SK-N-SH (cell line): ENCODE measurements around the gene SLC16A10. TPM values are rescaled to one million over a fixed set of nuclear protein-coding genes. Genes with fewer than 3 reads are reported as not detected.

Experiments used
- CTCF ChIA-PET: fragments of 300-600, 350-600 bp; formaldehyde crosslinking; extraction: SDS; loops from one replicate; lab custom pipeline; 2021; lab: Yijun Ruan, JAX
- POLR2A ChIA-PET: fragments of 350-600 bp; sonication (Branson Sonifier 250); formaldehyde crosslinking; extraction: SDS; loops from one replicate; lab custom pipeline; 2020; ENCODE audit warnings: antibody characterized with exemption, inconsistent platforms; lab: Yijun Ruan, JAX
- DNase-seq: peaks from one replicate; pipeline ENCODE4 v3.0.0; 2012
- H2AFZ ChIP-seq: fragments of 200-600 bp; sonication (generic); 2 replicates; pipeline ENCODE4 v1.8.1; 2016; ENCODE audit warnings: antibody characterized with exemption, mild to moderate bottlenecking, low read depth
- H3F3A ChIP-seq: fragments of 200-600 bp; sonication (generic); replicated peaks from 2 replicates; pipeline ENCODE3; 2016; ENCODE audit warnings: antibody characterized with exemption, mild to moderate bottlenecking; ENCODE audit not compliant: insufficient read depth
- H3K27ac ChIP-seq, 2 experiments: fragments of 200-500 bp in 1 of 2; fragments of 200-600 bp in 1 of 2; sonication (Bioruptor generic) in 1 of 2; sonication (generic), shearing (Covaris generic) in 1 of 2; 2 replicates each; pipeline versions ENCODE4 v1.5.1 to v1.6.1; 2014 to 2016; ENCODE audit warnings: low read depth in 2 of 2, inconsistent platforms in 1 of 2, low read length in 1 of 2, mild to moderate bottlenecking in 1 of 2, mixed read lengths in 1 of 2
- H3K27me3 ChIP-seq: fragments of 200-600 bp; sonication (generic), shearing (Covaris generic); 2 replicates; pipeline ENCODE4 v1.6.1; 2016; ENCODE audit warnings: mixed run types; ENCODE audit not compliant: insufficient read depth
- H3K36me3 ChIP-seq, 2 experiments: fragments of 200-500 bp in 1 of 2; fragments of 200-600 bp in 1 of 2; sonication (Bioruptor generic) in 1 of 2; sonication (generic) in 1 of 2; replicated peaks in 1 of 2; 2 replicates each; pipeline versions ENCODE3 to v1.5.1; 2014 to 2016; ENCODE audit warnings: low read length in 1 of 2, mild to moderate bottlenecking in 1 of 2; ENCODE audit not compliant: insufficient read depth in 2 of 2, control insufficient read depth in 1 of 2
- H3K4me1 ChIP-seq, 2 experiments: fragments of 200-500 bp in 1 of 2; fragments of 200-600 bp in 1 of 2; sonication (Bioruptor generic) in 1 of 2; sonication (generic), shearing (Covaris generic) in 1 of 2; 2 replicates each; pipeline versions ENCODE4 v1.5.1 to v1.6.1; 2014 to 2016; ENCODE audit warnings: low read depth in 1 of 2, low read length in 1 of 2, mixed run types in 1 of 2; ENCODE audit not compliant: insufficient read depth in 2 of 2, control insufficient read depth in 1 of 2
- H3K4me2 ChIP-seq: fragments of 200-600 bp; sonication (generic), shearing (Covaris generic); 2 replicates; pipeline ENCODE4 v1.6.1; 2017; ENCODE audit warnings: mixed run types
- H3K4me3 ChIP-seq, 2 experiments: fragments of 200-500 bp in 1 of 2; fragments of 200-600 bp in 1 of 2; sonication (Bioruptor generic) in 1 of 2; sonication (generic), shearing (Covaris generic) in 1 of 2; 2 replicates each; pipeline versions ENCODE4 v1.5.1 to v1.8.1; 2014 to 2016; ENCODE audit warnings: low read depth in 2 of 2, inconsistent platforms in 1 of 2, low read length in 1 of 2, mild to moderate bottlenecking in 1 of 2, mixed read lengths in 1 of 2, moderate library complexity in 1 of 2
- H3K79me2 ChIP-seq: fragments of 200-600 bp; sonication (generic); 2 replicates; pipeline ENCODE4 v1.8.1; 2017; ENCODE audit warnings: mild to moderate bottlenecking; ENCODE audit not compliant: insufficient read depth
- H3K9ac ChIP-seq: fragments of 200-600 bp; sonication (generic); 2 replicates; pipeline ENCODE4 v1.6.1; 2017; ENCODE audit warnings: mixed run types
- H3K9me2 ChIP-seq: fragments of 200-600 bp; sonication (generic); 2 replicates; pipeline ENCODE4 v1.6.1; 2017; ENCODE audit warnings: mixed run types
- H3K9me3 ChIP-seq: fragments of 200-600 bp; sonication (generic); 2 replicates; pipeline ENCODE4 v1.6.1; 2017; ENCODE audit warnings: mixed run types, mild to moderate bottlenecking, moderate library complexity
- H4K20me1 ChIP-seq: fragments of 200-600 bp; sonication (generic); 2 replicates; pipeline ENCODE4 v1.6.1; 2017; ENCODE audit warnings: mild to moderate bottlenecking, mixed run types; ENCODE audit not compliant: insufficient read depth
- ELF1 ChIP-seq: IDR thresholded peaks from 2 replicates; pipeline ENCODE4 v1.4.0; 2012
- EP300 ChIP-seq, 2 experiments: IDR thresholded peaks; 2 replicates each; pipeline versions ENCODE4 v1.4.0 to v1.6.1; 2012; ENCODE audit warnings: borderline replicate concordance in 1 of 2, low read depth in 1 of 2, low read length in 1 of 2
- EZH2phosphoT487 ChIP-seq: fragments of 200-600 bp; sonication (generic); IDR thresholded peaks from 2 replicates; pipeline ENCODE4 v1.6.1; 2017; ENCODE audit warnings: low read depth, mixed run types, mild to moderate bottlenecking, antibody characterized with exemption, moderate library complexity, borderline replicate concordance
- FOSL2 ChIP-seq: IDR thresholded peaks from 2 replicates; pipeline ENCODE4 v1.4.0; 2012; ENCODE audit warnings: low read depth, mild to moderate bottlenecking, moderate library complexity, borderline replicate concordance
- JUND ChIP-seq: IDR thresholded peaks from 2 replicates; pipeline ENCODE4 v1.4.0; 2012
- MEF2A ChIP-seq: IDR thresholded peaks from 2 replicates; pipeline ENCODE4 v1.4.0; 2012; ENCODE audit warnings: low read depth, borderline replicate concordance
- RAD21 ChIP-seq: IDR thresholded peaks from 2 replicates; pipeline ENCODE4 v1.6.1; 2012; ENCODE audit warnings: mild to moderate bottlenecking, low read length
- RCOR1 ChIP-seq: fragments of 150-350 bp; IDR thresholded peaks from 2 replicates; pipeline ENCODE4 v1.6.1; 2017; ENCODE audit warnings: antibody characterized with exemption, low read length
- SMC3 ChIP-seq: IDR thresholded peaks from 2 replicates; pipeline ENCODE4 v1.6.1; 2012; ENCODE audit warnings: low read depth, low read length, improper control_type of control experiment
- TAF1 ChIP-seq: IDR thresholded peaks from 2 replicates; pipeline ENCODE4 v1.6.1; 2012; ENCODE audit warnings: low read depth, mild to moderate bottlenecking, low read length, moderate library complexity, borderline replicate concordance
- TCF12 ChIP-seq: IDR thresholded peaks from 2 replicates; pipeline ENCODE4 v1.4.0; 2012
- YY1 ChIP-seq: IDR thresholded peaks from 2 replicates; pipeline ENCODE4 v1.4.0; 2012; ENCODE audit warnings: low read depth, mild to moderate bottlenecking
- WGBS: methylation state at CpG from one replicate; pipeline ENCODE4 v1.1.6; 2017; ENCODE audit warnings: low lambda C conversion rate; 5-methylcytosine and 5-hydroxymethylcytosine counted together
- polyA plus RNA-seq, 3 experiments: library from polyadenylated mRNA; depleted of rRNA; stranded (reverse); fragments of >200 nt; gene quantifications; 2 replicates each; pipeline ENCODE4 v1.2.3, GENCODE V29; 2012
- TF ChIP-seq, protein P1 (sequence below): fragments of 150-350 bp; IDR thresholded peaks from 2 replicates; pipeline ENCODE4 v1.6.1; 2017; ENCODE audit warnings: antibody characterized with exemption, low read length, low read depth, borderline replicate concordance
- TF ChIP-seq, protein P2 (sequence below): IDR thresholded peaks from 2 replicates; pipeline ENCODE4 v1.4.0; 2012; ENCODE audit warnings: low read depth
- TF ChIP-seq, protein P3 (sequence below): IDR thresholded peaks from 2 replicates; pipeline ENCODE4 v1.4.0; 2012; ENCODE audit warnings: low read depth, borderline replicate concordance
- TF ChIP-seq, protein P4 (sequence below): fragments of 150-350 bp; IDR thresholded peaks from 2 replicates; pipeline ENCODE4 v1.6.1; 2016; ENCODE audit warnings: mild to moderate bottlenecking, low read depth, low read length

The SLC16A10 gene
- polyA plus RNA-seq, 1 of the 3 experiments (the other 2 are of a cell fraction), result 0.12 TPM

DNA sequence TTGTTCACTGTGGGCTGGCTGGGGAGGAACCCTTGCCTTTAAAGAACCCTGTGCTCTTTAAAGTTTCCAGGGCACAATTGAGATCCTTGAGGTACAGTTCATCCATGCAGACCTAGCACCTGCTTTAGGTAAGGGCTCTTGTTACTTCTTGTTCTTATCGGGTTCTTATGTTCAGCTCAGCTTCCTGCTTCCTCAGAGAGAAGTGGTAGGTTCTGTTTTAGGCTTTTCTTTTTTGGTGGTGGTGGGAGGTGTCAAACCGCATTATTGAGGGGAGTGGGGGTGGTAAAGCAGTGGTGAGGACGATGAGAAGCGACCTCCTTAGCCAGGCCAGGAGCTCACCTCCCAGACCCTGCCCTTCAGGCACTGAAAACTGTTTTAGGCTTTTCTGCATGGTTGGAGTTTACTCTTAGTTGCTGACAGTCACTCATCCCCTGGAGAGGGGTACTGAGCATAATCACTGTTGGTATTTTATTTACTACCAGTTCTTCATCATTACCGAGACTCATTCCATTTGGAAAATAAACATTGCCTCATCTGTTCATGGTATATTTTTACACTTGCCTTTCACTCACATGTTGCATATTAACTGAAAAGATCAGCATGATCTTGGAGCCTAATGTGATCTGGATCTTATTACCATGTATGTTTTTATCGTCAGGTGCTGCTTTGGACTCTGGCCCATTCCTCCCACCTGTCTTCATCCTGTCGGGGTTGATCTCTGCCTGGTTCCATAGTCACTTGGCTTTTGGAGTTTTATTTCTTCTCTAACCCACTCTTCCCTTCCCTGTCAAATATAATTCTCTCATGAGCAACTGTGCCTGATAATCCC is 35.4 kb downstream of the SLC16A10 start:
- no peak overlapping the region for H2AFZ ChIP-seq
- no peak overlapping the region for H3K4me2 ChIP-seq
- no peaks in the 10 kb centered on the region for H4K20me1 ChIP-seq
- TF ChIP-seq, protein P1, sequence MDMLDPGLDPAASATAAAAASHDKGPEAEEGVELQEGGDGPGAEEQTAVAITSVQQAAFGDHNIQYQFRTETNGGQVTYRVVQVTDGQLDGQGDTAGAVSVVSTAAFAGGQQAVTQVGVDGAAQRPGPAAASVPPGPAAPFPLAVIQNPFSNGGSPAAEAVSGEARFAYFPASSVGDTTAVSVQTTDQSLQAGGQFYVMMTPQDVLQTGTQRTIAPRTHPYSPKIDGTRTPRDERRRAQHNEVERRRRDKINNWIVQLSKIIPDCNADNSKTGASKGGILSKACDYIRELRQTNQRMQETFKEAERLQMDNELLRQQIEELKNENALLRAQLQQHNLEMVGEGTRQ, result no peak
- no peak for TF ChIP-seq RAD21
- no peak for TF ChIP-seq MEF2A
- TF ChIP-seq YY1, result no peak
- no peak for TF ChIP-seq RCOR1
- TF ChIP-seq, protein P2, sequence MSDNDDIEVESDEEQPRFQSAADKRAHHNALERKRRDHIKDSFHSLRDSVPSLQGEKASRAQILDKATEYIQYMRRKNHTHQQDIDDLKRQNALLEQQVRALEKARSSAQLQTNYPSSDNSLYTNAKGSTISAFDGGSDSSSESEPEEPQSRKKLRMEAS, result no peak
- TF ChIP-seq SMC3, result no peak
- no peak for TF ChIP-seq TAF1
- TF ChIP-seq, protein P3, sequence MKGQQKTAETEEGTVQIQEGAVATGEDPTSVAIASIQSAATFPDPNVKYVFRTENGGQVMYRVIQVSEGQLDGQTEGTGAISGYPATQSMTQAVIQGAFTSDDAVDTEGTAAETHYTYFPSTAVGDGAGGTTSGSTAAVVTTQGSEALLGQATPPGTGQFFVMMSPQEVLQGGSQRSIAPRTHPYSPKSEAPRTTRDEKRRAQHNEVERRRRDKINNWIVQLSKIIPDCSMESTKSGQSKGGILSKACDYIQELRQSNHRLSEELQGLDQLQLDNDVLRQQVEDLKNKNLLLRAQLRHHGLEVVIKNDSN, result no peak
- TF ChIP-seq EZH2phosphoT487, result no peak
- no peak for TF ChIP-seq TCF12
- TF ChIP-seq, protein P4, sequence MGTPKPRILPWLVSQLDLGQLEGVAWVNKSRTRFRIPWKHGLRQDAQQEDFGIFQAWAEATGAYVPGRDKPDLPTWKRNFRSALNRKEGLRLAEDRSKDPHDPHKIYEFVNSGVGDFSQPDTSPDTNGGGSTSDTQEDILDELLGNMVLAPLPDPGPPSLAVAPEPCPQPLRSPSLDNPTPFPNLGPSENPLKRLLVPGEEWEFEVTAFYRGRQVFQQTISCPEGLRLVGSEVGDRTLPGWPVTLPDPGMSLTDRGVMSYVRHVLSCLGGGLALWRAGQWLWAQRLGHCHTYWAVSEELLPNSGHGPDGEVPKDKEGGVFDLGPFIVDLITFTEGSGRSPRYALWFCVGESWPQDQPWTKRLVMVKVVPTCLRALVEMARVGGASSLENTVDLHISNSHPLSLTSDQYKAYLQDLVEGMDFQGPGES, result no peak
- TF ChIP-seq FOSL2, result no peak
- no peak for TF ChIP-seq EP300 (IDR thresholded peaks at IDR 0.05; ENCODE audit: borderline replicate concordance in 1 of 2, low read depth in 1 of 2, low read length in 1 of 2)
- TF ChIP-seq ELF1, result no peak
- TF ChIP-seq JUND, result no peak
- H3K9ac ChIP-seq, result no peak overlapping the region
- H3K9me2 ChIP-seq, result no peaks in the 10 kb centered on the region
- no peaks in the 10 kb centered on the region for H3K79me2 ChIP-seq
- WGBS, result 66% methylated on average over 7 of the region's 7 CpGs
- H3K4me1 ChIP-seq, result peaks cover 0 to 11% of the 10 kb centered on the region in 2 experiments; a peak in 1 of 4 replicates
- no peaks in the 10 kb centered on the region for H3K36me3 ChIP-seq
- H3K9me3 ChIP-seq, result no peaks in the 10 kb centered on the region
- no peak overlapping the region for H3K4me3 ChIP-seq
- H3K27me3 ChIP-seq, result no peaks in the 10 kb centered on the region
- ChIA-PET POLR2A (no interaction called here), CTCF (no interaction called here)
- H3K27ac ChIP-seq, result no peak overlapping the region
- no peaks in the 10 kb centered on the region for H3F3A ChIP-seq
- no peak for DNase-seq
